ENCODE data around the gene CELF4.

Gene CELF4

GRCh38 chr18:37548679-37549289, 16.8 kb downstream of the CELF4 start:
- in situ Hi-C loops (cut with HindIII; ENCODE audit: low sequenced_read_pairs): no loop called here

- in situ Hi-C loops (cut with HindIII; ENCODE audit: low sequenced_read_pairs): no loop called here
These were observed 18.3 kb downstream of the CELF4 start for GRCh38 chr18:37547196-37547827.

- in situ Hi-C loops (cut with HindIII; ENCODE audit: low sequenced_read_pairs): no loop called here
These were observed 18.9 kb downstream of the CELF4 start for GRCh38 chr18:37546651-37547050.

- in situ Hi-C loops (cut with HindIII; ENCODE audit: low sequenced_read_pairs): no loop called here
These were observed 19.4 kb downstream of the CELF4 start for GRCh38 chr18:37546272-37546537.

GRCh38 chr18:37545461-37546271, 19.9 kb downstream of the CELF4 start:
- in situ Hi-C loops (cut with HindIII; ENCODE audit: low sequenced_read_pairs): no loop called here

- in situ Hi-C loops (cut with HindIII; ENCODE audit: low sequenced_read_pairs): no loop called here
These were observed 20.9 kb downstream of the CELF4 start for GRCh38 chr18:37544713-37545112.

GRCh38 chr18:37544217-37544616, 21.4 kb downstream of the CELF4 start:
- in situ Hi-C loops (cut with HindIII; ENCODE audit: low sequenced_read_pairs): no loop called here

GRCh38 chr18:37543321-37543720, 22.3 kb downstream of the CELF4 start:
- in situ Hi-C loops (cut with HindIII; ENCODE audit: low sequenced_read_pairs): no loop called here

- in situ Hi-C loops (cut with HindIII; ENCODE audit: low sequenced_read_pairs): no loop called here
These were observed 24.1 kb downstream of the CELF4 start for GRCh38 chr18:37541517-37541916.

GRCh38 chr18:37540424-37541138, 25.0 kb downstream of the CELF4 start:
- in situ Hi-C loops (cut with HindIII; ENCODE audit: low sequenced_read_pairs): no loop called here

GRCh38 chr18:37539236-37539635, 26.4 kb downstream of the CELF4 start:
- in situ Hi-C loops (cut with HindIII; ENCODE audit: low sequenced_read_pairs): no loop called here

- in situ Hi-C loops (cut with HindIII; ENCODE audit: low sequenced_read_pairs): no loop called here
These were observed 26.9 kb downstream of the CELF4 start for GRCh38 chr18:37538526-37539205.

- in situ Hi-C loops (cut with HindIII; ENCODE audit: low sequenced_read_pairs): no loop called here
These were observed 27.6 kb downstream of the CELF4 start for GRCh38 chr18:37537868-37538525.

GRCh38 chr18:37536656-37537055, 28.9 kb downstream of the CELF4 start:
- in situ Hi-C loops (cut with HindIII; ENCODE audit: low sequenced_read_pairs): no loop called here

GRCh38 chr18:37535968-37536367, 29.6 kb downstream of the CELF4 start:
- in situ Hi-C loops (cut with HindIII; ENCODE audit: low sequenced_read_pairs): no loop called here

- in situ Hi-C loops (cut with HindIII; ENCODE audit: low sequenced_read_pairs): no loop called here
These were observed 31.0 kb downstream of the CELF4 start for GRCh38 chr18:37534627-37535026.

- in situ Hi-C loops (cut with HindIII; ENCODE audit: low sequenced_read_pairs): no loop called here
These were observed 31.7 kb downstream of the CELF4 start for GRCh38 chr18:37533647-37534584.

GRCh38 chr18:37532917-37533316, 32.7 kb downstream of the CELF4 start:
- in situ Hi-C loops (cut with HindIII; ENCODE audit: low sequenced_read_pairs): no loop called here

GRCh38 chr18:37529863-37530262, 35.7 kb downstream of the CELF4 start:
- in situ Hi-C loops (cut with HindIII; ENCODE audit: low sequenced_read_pairs): no loop called here
